Endodermal cell (in vitro differentiated cells): Measurements from ENCODE around the gene PTPRE. TPM values are rescaled to one million over a fixed set of nuclear protein-coding genes. Genes with fewer than 3 reads are reported as not detected.

Experiments used
- DNase-seq: peaks from one replicate; pipeline ENCODE4 v3.0.0-alpha.2; 2017
- H3K27ac ChIP-seq: 2 replicates; pipeline ENCODE4 v1.5.1; 2013; ENCODE audit warnings: mild to moderate bottlenecking, low read depth, low read length, moderate library complexity
- H3K27me3 ChIP-seq: 2 replicates; pipeline ENCODE4 v1.6.1; 2013; ENCODE audit warnings: mild to moderate bottlenecking, low read length, moderate library complexity; ENCODE audit not compliant: insufficient read depth, control insufficient read depth, poor library complexity, severe bottlenecking
- H3K36me3 ChIP-seq: 2 replicates; pipeline ENCODE4 v1.7.0; 2013; ENCODE audit warnings: mild to moderate bottlenecking, low read length, moderate library complexity; ENCODE audit not compliant: control insufficient read depth, insufficient read depth
- H3K4me1 ChIP-seq: one replicate; pipeline ENCODE4 v1.7.0; 2013; ENCODE audit warnings: low read length; ENCODE audit not compliant: control insufficient read depth, insufficient read depth
- H3K4me3 ChIP-seq: 2 replicates; pipeline ENCODE4 v1.5.1; 2013; ENCODE audit warnings: mild to moderate bottlenecking, low read length, moderate library complexity
- H3K9ac ChIP-seq: 2 replicates; pipeline ENCODE4 v1.6.1; 2013; ENCODE audit warnings: mild to moderate bottlenecking, low read length, moderate library complexity; ENCODE audit not compliant: poor library complexity, severe bottlenecking; ENCODE audit errors: extremely low read depth
- H3K9me3 ChIP-seq: 2 replicates; pipeline ENCODE4 v1.6.1; 2013; ENCODE audit warnings: mild to moderate bottlenecking, low read length, moderate library complexity; ENCODE audit not compliant: control insufficient read depth
- H3K27ac Mint-ChIP-seq: 2 replicates; pipeline ENCODE4 v1.8.0; 2020; ENCODE audit warnings: mixed read lengths
- H3K27me3 Mint-ChIP-seq: 2 replicates; pipeline ENCODE4 v1.8.0; 2021; ENCODE audit warnings: mild to moderate bottlenecking, mixed read lengths; ENCODE audit not compliant: insufficient read depth
- H3K36me3 Mint-ChIP-seq: 2 replicates; pipeline ENCODE4 v1.8.0; 2020; ENCODE audit warnings: low read depth, mixed read lengths
- H3K4me1 Mint-ChIP-seq: 2 replicates; pipeline ENCODE4 v1.8.0; 2020; ENCODE audit warnings: mixed read lengths
- H3K4me3 Mint-ChIP-seq: 2 replicates; pipeline ENCODE4 v1.8.0; 2020; ENCODE audit warnings: mild to moderate bottlenecking, moderate library complexity, mixed read lengths
- H3K9me3 Mint-ChIP-seq: 2 replicates; pipeline ENCODE4 v1.8.0; 2020; ENCODE audit warnings: mild to moderate bottlenecking, mixed read lengths
- WGBS, 2 experiments: methylation state at CpG; one replicate each; pipeline versions ENCODE4 v1.1.5 to v1.1.7; 2013; ENCODE audit warnings: missing lambda C conversion rate in 2 of 2, mixed read lengths in 1 of 2; ENCODE audit not compliant: insufficient coverage in 1 of 2, insufficient read length in 1 of 2; 5-methylcytosine and 5-hydroxymethylcytosine counted together
- total RNA-seq, 2 donors: library from RNA; stranded (reverse); fragmentation: NEBNext Ultra II Directional in 1 of 2; extraction: Animal tissue kit (Norgen Biotek cat#: 25700) in 1 of 2; gene quantifications; 2 replicates in 1 of 2; 3 replicates in 1 of 2; pipeline ENCODE4 v1.2.1, GENCODE V29; 2021
- TF ChIP-seq, protein P1 (sequence below): fragments of 200-600 bp; sonication (generic); conservative IDR thresholded peaks from 2 replicates; pipeline ENCODE4 v1.5.0; 2021; ENCODE audit warnings: antibody characterized with exemption, mild to moderate bottlenecking

Gene PTPRE
- total RNA-seq, 2 donors from 2014 or later = 0.75 to 3.0 TPM

DNA sequence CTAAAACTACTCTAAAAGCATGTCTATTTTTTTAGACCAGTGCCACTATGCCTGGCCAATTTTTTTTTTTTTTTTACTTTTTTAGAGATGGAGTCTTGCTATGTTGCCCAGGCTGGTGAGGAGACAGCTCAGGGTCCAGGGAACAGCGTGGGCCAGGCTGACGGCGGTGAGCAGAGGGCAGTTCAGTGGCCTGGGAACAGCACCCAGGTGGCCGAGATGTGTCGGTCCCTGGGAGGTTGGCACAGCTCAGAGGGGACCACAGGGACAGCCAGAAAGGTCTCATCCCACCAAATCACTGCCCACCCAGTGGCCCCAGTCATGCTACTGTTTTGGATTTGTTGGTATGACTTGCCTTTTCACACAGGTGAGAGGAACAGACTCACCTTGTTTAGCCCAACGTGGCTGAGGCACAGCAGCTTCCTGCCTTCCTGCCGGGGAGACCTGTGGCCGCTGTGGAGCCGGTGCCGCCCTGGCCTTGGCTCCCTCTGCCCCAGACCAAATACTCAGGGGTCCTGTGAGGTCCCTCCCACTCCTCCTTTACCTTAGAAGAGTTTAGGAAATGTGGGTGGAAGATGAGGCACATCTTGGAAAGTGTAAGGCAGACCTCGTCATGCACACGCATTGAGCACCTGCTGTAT lies 109.6 kb downstream of the PTPRE start:
- Histone ChIP-seq H3K27ac (no peak overlapping the region), H3K27me3 (no peaks in the 10 kb centered on the region), H3K9me3 (no peaks in the 10 kb centered on the region), H3K36me3 (no peaks in the 10 kb centered on the region), H3K4me3 (no peak overlapping the region), H3K9ac (no peak overlapping the region), H3K4me1 (no peaks in the 10 kb centered on the region)
- no peaks in the 10 kb centered on the region for H3K4me1 Mint-ChIP-seq
- H3K27me3 Mint-ChIP-seq = peaks cover 9% of the 10 kb centered on the region
- DNase-seq = no peak
- TF ChIP-seq, protein P1, sequence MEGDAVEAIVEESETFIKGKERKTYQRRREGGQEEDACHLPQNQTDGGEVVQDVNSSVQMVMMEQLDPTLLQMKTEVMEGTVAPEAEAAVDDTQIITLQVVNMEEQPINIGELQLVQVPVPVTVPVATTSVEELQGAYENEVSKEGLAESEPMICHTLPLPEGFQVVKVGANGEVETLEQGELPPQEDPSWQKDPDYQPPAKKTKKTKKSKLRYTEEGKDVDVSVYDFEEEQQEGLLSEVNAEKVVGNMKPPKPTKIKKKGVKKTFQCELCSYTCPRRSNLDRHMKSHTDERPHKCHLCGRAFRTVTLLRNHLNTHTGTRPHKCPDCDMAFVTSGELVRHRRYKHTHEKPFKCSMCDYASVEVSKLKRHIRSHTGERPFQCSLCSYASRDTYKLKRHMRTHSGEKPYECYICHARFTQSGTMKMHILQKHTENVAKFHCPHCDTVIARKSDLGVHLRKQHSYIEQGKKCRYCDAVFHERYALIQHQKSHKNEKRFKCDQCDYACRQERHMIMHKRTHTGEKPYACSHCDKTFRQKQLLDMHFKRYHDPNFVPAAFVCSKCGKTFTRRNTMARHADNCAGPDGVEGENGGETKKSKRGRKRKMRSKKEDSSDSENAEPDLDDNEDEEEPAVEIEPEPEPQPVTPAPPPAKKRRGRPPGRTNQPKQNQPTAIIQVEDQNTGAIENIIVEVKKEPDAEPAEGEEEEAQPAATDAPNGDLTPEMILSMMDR = no peak
- H3K36me3 Mint-ChIP-seq = no peaks in the 10 kb centered on the region
- H3K9me3 Mint-ChIP-seq = no peaks in the 10 kb centered on the region
- 89 to 95% methylated on average over 4 to 12 of the region's 12 CpGs for WGBS, 2 experiments
- no peak overlapping the region for H3K4me3 Mint-ChIP-seq
- no peak overlapping the region for H3K27ac Mint-ChIP-seq

DNA sequence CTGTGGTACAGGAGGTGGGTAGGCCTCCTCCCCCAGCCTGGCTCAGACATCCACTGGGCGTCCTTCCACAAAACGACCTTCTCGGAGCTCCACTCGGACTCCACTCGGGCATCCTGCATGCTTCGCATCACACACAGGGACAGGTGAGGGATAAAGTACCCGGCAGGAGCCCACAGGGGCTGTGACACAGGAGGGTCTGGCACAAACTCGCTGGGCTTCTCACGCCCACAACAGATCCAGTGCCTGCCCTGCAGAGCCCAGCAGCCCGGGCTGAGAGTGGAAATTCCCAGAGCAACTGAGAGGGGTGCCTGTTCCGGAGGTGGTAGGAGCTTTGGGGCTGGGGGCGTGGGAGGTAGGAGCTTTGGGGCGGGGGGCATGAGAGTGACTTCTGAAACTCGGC lies 110.9 kb downstream of the PTPRE start:
- Mint-ChIP-seq H3K9me3 (no peaks in the 10 kb centered on the region), H3K27ac (no peak overlapping the region), H3K4me3 (no peak overlapping the region), H3K27me3 (peaks cover 6% of the 10 kb centered on the region), H3K36me3 (no peaks in the 10 kb centered on the region), H3K4me1 (no peaks in the 10 kb centered on the region)
- Histone ChIP-seq H3K27ac (no peak overlapping the region), H3K9ac (no peak overlapping the region), H3K9me3 (no peaks in the 10 kb centered on the region), H3K36me3 (no peaks in the 10 kb centered on the region), H3K27me3 (no peaks in the 10 kb centered on the region), H3K4me3 (no peak overlapping the region), H3K4me1 (no peaks in the 10 kb centered on the region)
- no peak for DNase-seq
- TF ChIP-seq, protein P1 = no peak
- WGBS, 2 experiments = 83 to 86% methylated on average over 8 to 14 of the region's 14 CpGs

DNA sequence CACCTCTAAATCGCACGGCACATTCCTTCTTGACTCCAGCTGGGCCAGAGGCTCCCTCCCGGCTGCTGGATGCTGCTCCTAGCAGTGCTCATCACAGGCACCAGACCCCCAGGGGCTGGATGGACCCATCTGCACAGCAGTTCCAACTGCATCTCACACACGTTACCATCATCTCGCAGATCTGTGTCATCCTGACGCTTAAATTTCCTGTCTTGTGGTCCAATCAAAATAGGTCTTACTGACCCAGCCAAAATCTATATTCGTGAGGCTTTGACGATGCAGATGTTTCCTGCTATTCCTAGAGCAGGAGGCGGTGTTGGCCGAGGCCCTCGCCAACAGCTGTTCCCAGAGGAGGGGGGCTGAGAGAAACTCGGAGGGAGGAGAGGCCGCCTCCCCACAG lies 111.3 kb downstream of the PTPRE start:
- Histone ChIP-seq H3K4me1 (no peaks in the 10 kb centered on the region), H3K4me3 (no peak overlapping the region), H3K27ac (no peak overlapping the region), H3K9me3 (no peaks in the 10 kb centered on the region), H3K9ac (no peak overlapping the region), H3K27me3 (no peaks in the 10 kb centered on the region), H3K36me3 (no peaks in the 10 kb centered on the region)
- Mint-ChIP-seq H3K9me3 (no peaks in the 10 kb centered on the region), H3K4me1 (no peaks in the 10 kb centered on the region), H3K4me3 (no peak overlapping the region), H3K36me3 (no peaks in the 10 kb centered on the region), H3K27ac (no peak overlapping the region), H3K27me3 (peaks cover 6% of the 10 kb centered on the region)
- TF ChIP-seq, protein P1 = no peak
- WGBS, 2 experiments = 85 to 89% methylated on average over 8 to 13 of the region's 13 CpGs
- no peak for DNase-seq
